HEK293 (cell line): ENCODE measurements around the gene CEND1.

Experiments
- CTCF ChIA-PET: fragments of 350-600 bp; formaldehyde crosslinking; extraction: SDS; loops from one replicate; lab custom pipeline; 2021; ENCODE audit warnings: antibody characterized with exemption; lab: Yijun Ruan, JAX
- POLR2A ChIA-PET: fragments of 300-600 bp; formaldehyde crosslinking; extraction: SDS; loops from one replicate; lab custom pipeline; 2020; ENCODE audit warnings: antibody characterized with exemption, inconsistent platforms; lab: Yijun Ruan, JAX
- H3K27ac ChIP-seq: fragments of 200-500 bp; sonication (Bioruptor generic); 2 replicates; pipeline ENCODE4 v1.5.1; 2014; ENCODE audit warnings: low read depth, low read length, control low read depth, inconsistent platforms; ENCODE audit errors: extremely low read depth
- H3K36me3 ChIP-seq, 2 experiments: fragments of 200-500 bp in 1 of 2; sonication (Bioruptor generic) in 1 of 2; 1 replicate in 1 of 2; 2 replicates in 1 of 2; pipeline ENCODE4 v1.5.1; 2014 to 2017; ENCODE audit warnings: inconsistent platforms in 2 of 2, low read length in 2 of 2; ENCODE audit not compliant: control insufficient read depth in 2 of 2, insufficient read depth in 1 of 2
- H3K4me1 ChIP-seq: fragments of 200-500 bp; sonication (Bioruptor generic); 2 replicates; pipeline ENCODE4 v1.5.1; 2014; ENCODE audit warnings: mild to moderate bottlenecking, low read length, inconsistent platforms; ENCODE audit not compliant: control insufficient read depth, insufficient read depth
- H3K4me3 ChIP-seq: 2 replicates; pipeline ENCODE4 v1.5.1; 2011; ENCODE audit warnings: low read depth, mild to moderate bottlenecking, control low read depth, low read length, moderate library complexity
- H3K9me3 ChIP-seq: fragments of 200-500 bp; sonication (Bioruptor generic); 2 replicates; pipeline ENCODE4 v1.5.1; 2014; ENCODE audit warnings: low read depth, low read length, inconsistent platforms; ENCODE audit not compliant: control insufficient read depth, insufficient read depth
- AEBP2 ChIP-seq: fragments of 450-650 bp; formaldehyde crosslinking; IDR thresholded peaks from 2 replicates; pipeline ENCODE4 v1.5.1; 2016; ENCODE audit warnings: missing biosample characterization, missing genetic modification characterization, borderline replicate concordance
- KLF9 ChIP-seq: fragments of 450-650 bp; formaldehyde crosslinking; IDR thresholded peaks from 2 replicates; pipeline ENCODE4 v1.5.1; 2016; ENCODE audit warnings: missing biosample characterization, missing genetic modification characterization, low read depth
- PRDM1 ChIP-seq: fragments of 450-650 bp; formaldehyde crosslinking; IDR thresholded peaks from 2 replicates; pipeline ENCODE4; 2016; ENCODE audit warnings: missing biosample characterization, missing genetic modification characterization
- REPIN1 ChIP-seq: fragments of 450-650 bp; formaldehyde crosslinking; IDR thresholded peaks from 2 replicates; pipeline ENCODE4 v1.5.1; 2017; ENCODE audit warnings: missing biosample characterization, missing genetic modification characterization, low read depth
- SALL2 ChIP-seq: fragments of 450-650 bp; formaldehyde crosslinking; IDR thresholded peaks from 2 replicates; pipeline ENCODE4 v1.5.0; 2017; ENCODE audit warnings: missing biosample characterization, mild to moderate bottlenecking, missing genetic modification characterization, borderline replicate concordance
- SETDB1 ChIP-seq: IDR thresholded peaks from one replicate; pipeline ENCODE4 v1.6.1; 2017; ENCODE audit warnings: mild to moderate bottlenecking, low read length, moderate library complexity, mixed read lengths; ENCODE audit not compliant: insufficient read length
- ZBTB10 ChIP-seq: fragments of 450-650 bp; formaldehyde crosslinking; IDR thresholded peaks from 2 replicates; pipeline ENCODE4 v1.5.1; 2016; ENCODE audit warnings: missing biosample characterization, missing genetic modification characterization
- ZBTB11 ChIP-seq: fragments of 450-650 bp; formaldehyde crosslinking; conservative IDR thresholded peaks from 2 replicates; pipeline ENCODE4 v1.5.1; 2016; ENCODE audit warnings: low read depth, missing biosample characterization, missing genetic modification characterization
- ZBTB8A ChIP-seq: fragments of 450-650 bp; formaldehyde crosslinking; IDR thresholded peaks from 2 replicates; pipeline ENCODE4 v1.5.1; 2016; ENCODE audit warnings: missing biosample characterization, missing genetic modification characterization
- ZNF114 ChIP-seq: fragments of 450-650 bp; formaldehyde crosslinking; IDR thresholded peaks from 2 replicates; pipeline ENCODE4 v1.5.0; 2017; ENCODE audit warnings: missing biosample characterization, missing genetic modification characterization
- ZNF184 ChIP-seq: fragments of 450-650 bp; IDR thresholded peaks from 2 replicates; pipeline ENCODE4 v1.5.1; 2018; ENCODE audit warnings: missing biosample characterization, mild to moderate bottlenecking, missing genetic modification characterization
- ZNF221 ChIP-seq: fragments of 450-650 bp; formaldehyde crosslinking; IDR thresholded peaks from 2 replicates; pipeline ENCODE4 v1.5.1; 2017; ENCODE audit warnings: missing biosample characterization, missing genetic modification characterization, borderline replicate concordance
- ZNF292 ChIP-seq: fragments of 450-650 bp; formaldehyde crosslinking; IDR thresholded peaks from 2 replicates; pipeline ENCODE4 v1.5.1; 2016; ENCODE audit warnings: low read depth, missing biosample characterization, missing genetic modification characterization, borderline replicate concordance
- ZNF311 ChIP-seq: fragments of 450-650 bp; formaldehyde crosslinking; IDR thresholded peaks from 2 replicates; pipeline ENCODE4 v1.5.1; 2017; ENCODE audit warnings: missing biosample characterization, missing genetic modification characterization, borderline replicate concordance
- ZNF324 ChIP-seq: fragments of 450-650 bp; formaldehyde crosslinking; IDR thresholded peaks from 2 replicates; pipeline ENCODE4 v1.5.1; 2016; ENCODE audit warnings: missing biosample characterization, missing genetic modification characterization
- ZNF433 ChIP-seq: fragments of 450-650 bp; formaldehyde crosslinking; IDR thresholded peaks from 2 replicates; pipeline ENCODE4 v1.5.1; 2016; ENCODE audit warnings: missing biosample characterization, missing genetic modification characterization, low read depth
- TF ChIP-seq, protein P1 (sequence below): fragments of 450-650 bp; formaldehyde crosslinking; IDR thresholded peaks from 2 replicates; pipeline ENCODE4 v1.5.1; 2016; ENCODE audit warnings: missing biosample characterization, missing genetic modification characterization
- TF ChIP-seq, protein P2 (sequence below): fragments of 450-650 bp; formaldehyde crosslinking; IDR thresholded peaks from 2 replicates; pipeline ENCODE4 v1.5.1; 2016; ENCODE audit warnings: missing biosample characterization, missing genetic modification characterization

CEND1 gene

DNA sequence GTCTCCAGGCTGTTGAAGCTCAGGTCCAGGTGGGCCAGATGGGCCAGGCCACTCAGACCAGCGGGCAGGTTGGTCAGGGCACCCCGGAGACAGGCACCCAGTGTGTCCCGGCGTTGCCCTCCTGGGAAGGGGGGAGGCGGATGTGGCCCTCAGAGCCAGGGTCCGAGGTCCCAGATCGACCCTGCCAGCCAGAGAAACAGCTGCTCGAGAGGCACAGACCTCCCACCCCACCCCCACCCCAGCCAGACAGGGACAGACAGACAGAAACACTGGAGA is 13.5 kb upstream of the CEND1 start:
- ChIA-PET CTCF (interaction anchor here (1.1 kb wide), 1 partner anchor 35 kb away, joined by 3 read pairs; no protein-coding TSS in a partner anchor), POLR2A (interaction anchor here (0.6 to 5.2 kb wide), 3 partner anchors 14 to 28 kb away, joined by 3 to 42 read pairs (median 5); partner anchors contain the start of gene PNPLA2)
- peaks cover 0 to 54% of the 10 kb centered on the region in 2 experiments; a peak in 1 of 3 replicates for H3K36me3 ChIP-seq

DNA sequence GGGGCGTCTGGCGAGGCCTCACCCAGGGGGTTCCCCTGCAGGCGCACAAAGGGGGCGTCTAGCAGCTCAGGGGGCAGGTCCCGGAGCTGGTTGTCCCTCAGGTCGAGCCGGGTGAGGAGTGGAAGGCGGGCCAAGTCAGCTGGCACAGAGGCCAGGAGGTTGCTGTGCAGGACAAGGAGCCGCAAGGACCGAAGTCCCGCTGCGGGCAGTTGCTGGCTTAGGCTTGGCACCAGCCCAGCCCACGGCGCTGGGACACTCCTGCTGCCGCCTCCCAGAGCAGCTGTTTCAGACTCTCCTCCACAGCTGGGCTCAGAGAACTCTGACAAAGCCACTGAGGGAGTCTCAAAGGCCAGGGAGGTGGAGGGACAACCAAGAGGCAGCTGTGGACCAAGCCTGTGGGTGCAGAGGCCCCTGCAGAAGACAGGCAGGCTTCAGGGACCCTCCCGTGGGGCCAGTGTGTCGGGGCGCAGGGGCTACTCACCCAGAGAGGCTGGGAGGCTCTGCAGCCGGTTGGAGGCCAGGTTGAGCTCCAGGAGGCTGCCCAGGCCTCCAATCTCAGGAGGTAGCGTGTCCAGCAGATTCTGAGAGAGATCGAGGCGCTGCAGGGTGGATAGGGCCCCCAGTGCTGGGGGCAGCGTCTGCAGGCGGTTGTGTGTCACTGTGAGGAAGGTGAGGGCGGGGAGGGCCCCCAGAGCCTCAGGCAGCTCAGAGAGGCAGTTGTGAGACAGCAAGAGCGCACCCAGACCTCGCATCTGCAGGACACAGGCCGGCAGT is 13.0 kb upstream of the CEND1 start:
- CTCF ChIA-PET = interaction anchor here (0.5 kb wide), 1 partner anchor 46 kb away, joined by 3 read pairs; no protein-coding TSS in a partner anchor
- Histone ChIP-seq H3K4me3 (0 out of 2 replicates have a peak overlapping the region, but pooled peaks have one; percentile 60), H3K4me1 (no peaks in the 10 kb centered on the region), H3K36me3 (peaks cover 0 to 54% of the 10 kb centered on the region in 2 experiments; a peak in 1 of 3 replicates), H3K27ac (no peak overlapping the region), H3K9me3 (no peaks in the 10 kb centered on the region)
- POLR2A ChIA-PET = interaction anchor here (0.6 to 5.2 kb wide), 2 partner anchors 15 to 255 kb away, joined by 4 to 42 read pairs; partner anchors contain the start of gene PNPLA2
- TF ChIP-seq ZNF324 (tag by site-specific recombination) = no peak
- TF ChIP-seq ZBTB11 (tag by site-specific recombination) = no peak
- TF ChIP-seq ZNF114 (tag by site-specific recombination) = no peak
- TF ChIP-seq, protein P1, sequence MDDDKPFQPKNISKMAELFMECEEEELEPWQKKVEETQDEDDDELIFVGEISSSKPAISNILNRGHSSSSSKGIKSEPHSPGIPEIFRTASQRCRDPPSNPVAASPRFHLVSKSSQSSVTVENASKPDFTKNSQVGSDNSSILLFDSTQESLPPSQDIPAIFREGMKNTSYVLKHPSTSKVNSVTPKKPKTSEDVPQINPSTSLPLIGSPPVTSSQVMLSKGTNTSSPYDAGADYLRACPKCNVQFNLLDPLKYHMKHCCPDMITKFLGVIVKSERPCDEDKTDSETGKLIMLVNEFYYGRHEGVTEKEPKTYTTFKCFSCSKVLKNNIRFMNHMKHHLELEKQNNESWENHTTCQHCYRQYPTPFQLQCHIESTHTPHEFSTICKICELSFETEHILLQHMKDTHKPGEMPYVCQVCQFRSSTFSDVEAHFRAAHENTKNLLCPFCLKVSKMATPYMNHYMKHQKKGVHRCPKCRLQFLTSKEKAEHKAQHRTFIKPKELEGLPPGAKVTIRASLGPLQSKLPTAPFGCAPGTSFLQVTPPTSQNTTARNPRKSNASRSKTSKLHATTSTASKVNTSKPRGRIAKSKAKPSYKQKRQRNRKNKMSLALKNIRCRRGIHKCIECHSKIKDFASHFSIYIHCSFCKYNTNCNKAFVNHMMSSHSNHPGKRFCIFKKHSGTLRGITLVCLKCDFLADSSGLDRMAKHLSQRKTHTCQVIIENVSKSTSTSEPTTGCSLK = no peak
- TF ChIP-seq KLF9 = no peak

More for the DNA sequence above, 13.5 kb upstream of the CEND1 start:
- Histone ChIP-seq H3K27ac (peak overlapping the region; percentile 18; the same call in 1 of the 2 replicates), H3K4me3 (peak overlapping the region; percentile 60), H3K4me1 (no peaks in the 10 kb centered on the region), H3K9me3 (no peaks in the 10 kb centered on the region)
- TF ChIP-seq REPIN1 (tag by site-specific recombination) (no peak), ZNF184 (tag by site-specific recombination) (no peak), ZNF221 (no peak), ZNF324 (tag by site-specific recombination) (no peak), ZNF433 (tag by site-specific recombination) (no peak), ZNF311 (tag by site-specific recombination) (no peak), AEBP2 (tag by site-specific recombination) (no peak), SETDB1 (no peak), ZBTB10 (no peak), ZBTB8A (tag by site-specific recombination) (no peak), PRDM1 (tag by site-specific recombination) (no peak), ZNF292 (tag by site-specific recombination) (no peak), SALL2 (tag by site-specific recombination) (no peak)
- TF ChIP-seq, protein P2, sequence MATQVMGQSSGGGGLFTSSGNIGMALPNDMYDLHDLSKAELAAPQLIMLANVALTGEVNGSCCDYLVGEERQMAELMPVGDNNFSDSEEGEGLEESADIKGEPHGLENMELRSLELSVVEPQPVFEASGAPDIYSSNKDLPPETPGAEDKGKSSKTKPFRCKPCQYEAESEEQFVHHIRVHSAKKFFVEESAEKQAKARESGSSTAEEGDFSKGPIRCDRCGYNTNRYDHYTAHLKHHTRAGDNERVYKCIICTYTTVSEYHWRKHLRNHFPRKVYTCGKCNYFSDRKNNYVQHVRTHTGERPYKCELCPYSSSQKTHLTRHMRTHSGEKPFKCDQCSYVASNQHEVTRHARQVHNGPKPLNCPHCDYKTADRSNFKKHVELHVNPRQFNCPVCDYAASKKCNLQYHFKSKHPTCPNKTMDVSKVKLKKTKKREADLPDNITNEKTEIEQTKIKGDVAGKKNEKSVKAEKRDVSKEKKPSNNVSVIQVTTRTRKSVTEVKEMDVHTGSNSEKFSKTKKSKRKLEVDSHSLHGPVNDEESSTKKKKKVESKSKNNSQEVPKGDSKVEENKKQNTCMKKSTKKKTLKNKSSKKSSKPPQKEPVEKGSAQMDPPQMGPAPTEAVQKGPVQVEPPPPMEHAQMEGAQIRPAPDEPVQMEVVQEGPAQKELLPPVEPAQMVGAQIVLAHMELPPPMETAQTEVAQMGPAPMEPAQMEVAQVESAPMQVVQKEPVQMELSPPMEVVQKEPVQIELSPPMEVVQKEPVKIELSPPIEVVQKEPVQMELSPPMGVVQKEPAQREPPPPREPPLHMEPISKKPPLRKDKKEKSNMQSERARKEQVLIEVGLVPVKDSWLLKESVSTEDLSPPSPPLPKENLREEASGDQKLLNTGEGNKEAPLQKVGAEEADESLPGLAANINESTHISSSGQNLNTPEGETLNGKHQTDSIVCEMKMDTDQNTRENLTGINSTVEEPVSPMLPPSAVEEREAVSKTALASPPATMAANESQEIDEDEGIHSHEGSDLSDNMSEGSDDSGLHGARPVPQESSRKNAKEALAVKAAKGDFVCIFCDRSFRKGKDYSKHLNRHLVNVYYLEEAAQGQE (tag by site-specific recombination) = no peak
- TF ChIP-seq, all 188 proteins: peak for 0
